Right lung (tissue), 5 donors: Measurements from ENCODE around the gene ASAP2. TPM values are rescaled to one million over a fixed set of nuclear protein-coding genes. Genes with fewer than 3 reads are reported as not detected.
"Not testable (repeated sequence)": the region's sequence is repeated elsewhere in the genome, so short reads cannot be mapped to it uniquely, and the experiment has no call there.

Experiments used
- DNase-seq, 2 donors: peaks; one replicate each; pipeline ENCODE4 v3.0.0-alpha.2; 2013
- polyA plus RNA-seq, 5 donors: library from polyadenylated mRNA; unstranded; fragments of 120-200 nt; gene quantifications; one replicate each; pipeline versions ENCODE4 v1.2.1 to v1.2.3, GENCODE V29; 2013; ENCODE audit warnings: inconsistent platforms in 1 of 5, low replicate concordance in 1 of 5; ENCODE audit not compliant: insufficient read length in 5 of 5, insufficient read depth in 1 of 5

The ASAP2 gene
- polyA plus RNA-seq, 5 donors, result 22.4 to 36.3 (median 33.7) TPM

DNA sequence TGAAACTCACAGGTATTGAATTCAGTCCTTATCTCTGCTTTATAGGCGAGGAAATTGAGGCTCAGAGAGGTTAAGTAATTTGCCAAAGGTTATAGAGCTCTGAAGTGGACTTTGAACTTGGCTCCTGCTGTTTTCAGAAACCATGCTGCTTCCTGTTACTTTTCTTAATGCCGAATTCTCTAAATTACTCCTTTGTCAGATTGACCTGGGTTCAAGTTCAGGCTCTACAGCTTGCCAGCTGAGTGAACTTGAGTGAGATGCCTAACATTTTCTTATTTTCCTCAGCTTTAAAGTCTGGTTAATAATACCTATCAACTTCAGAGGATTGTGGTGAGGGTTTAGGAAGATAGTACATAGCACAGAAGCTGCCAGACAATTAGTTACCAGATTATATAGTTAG is 3.4 kb downstream of the ASAP2 start:
- DNase-seq, result no peak

DNA sequence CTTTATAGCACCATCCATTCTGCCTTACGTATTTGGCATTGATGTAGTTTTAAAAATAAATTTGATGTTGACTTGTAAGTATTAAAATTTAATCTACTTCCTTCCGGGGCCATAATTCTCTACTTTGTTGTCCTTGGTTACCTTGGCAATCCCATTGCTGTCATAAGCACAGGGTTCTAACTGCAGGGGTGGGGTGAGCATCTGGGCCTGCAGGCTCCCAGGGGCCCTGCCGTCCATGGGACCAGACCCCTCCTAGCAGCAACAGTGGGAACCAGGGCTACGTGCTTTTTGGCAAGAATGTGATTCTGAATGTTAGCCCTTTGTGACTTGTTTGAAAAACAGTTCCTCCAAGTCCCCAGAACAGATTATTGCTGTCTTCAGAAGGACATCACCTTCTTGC is 4.9 kb downstream of the ASAP2 start:
- DNase-seq, result no peak

DNA sequence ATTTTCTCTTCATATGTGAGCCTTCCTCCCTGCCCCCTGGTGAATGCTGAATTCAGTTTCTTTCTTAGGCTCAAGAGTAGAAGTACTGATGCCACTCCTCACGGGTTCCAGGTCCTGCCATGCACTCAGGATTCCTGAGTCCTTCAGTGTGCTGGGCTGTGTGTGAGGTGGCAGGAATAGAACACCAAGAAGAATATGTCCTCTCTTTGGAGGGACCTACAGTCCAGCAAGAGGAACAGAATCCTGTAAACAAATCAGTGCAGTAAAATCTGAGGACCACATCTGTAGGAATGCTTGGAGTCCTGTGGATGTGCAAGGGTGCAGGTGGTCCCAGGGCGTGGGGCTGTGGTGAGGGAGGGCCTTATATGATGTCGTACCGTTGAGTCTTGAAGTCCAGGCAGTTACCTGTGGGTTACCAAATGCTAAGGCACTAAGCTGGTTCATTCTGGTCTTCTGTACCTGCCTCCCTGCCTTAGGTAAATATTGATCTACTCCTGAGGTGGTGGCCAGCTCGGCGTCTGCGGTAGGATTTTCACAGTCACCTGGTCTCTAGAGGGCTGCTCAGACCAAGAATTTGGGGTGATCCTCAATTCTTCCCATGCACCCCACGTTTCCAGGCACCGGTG is 5.5 kb downstream of the ASAP2 start:
- DNase-seq, result no peak

DNA sequence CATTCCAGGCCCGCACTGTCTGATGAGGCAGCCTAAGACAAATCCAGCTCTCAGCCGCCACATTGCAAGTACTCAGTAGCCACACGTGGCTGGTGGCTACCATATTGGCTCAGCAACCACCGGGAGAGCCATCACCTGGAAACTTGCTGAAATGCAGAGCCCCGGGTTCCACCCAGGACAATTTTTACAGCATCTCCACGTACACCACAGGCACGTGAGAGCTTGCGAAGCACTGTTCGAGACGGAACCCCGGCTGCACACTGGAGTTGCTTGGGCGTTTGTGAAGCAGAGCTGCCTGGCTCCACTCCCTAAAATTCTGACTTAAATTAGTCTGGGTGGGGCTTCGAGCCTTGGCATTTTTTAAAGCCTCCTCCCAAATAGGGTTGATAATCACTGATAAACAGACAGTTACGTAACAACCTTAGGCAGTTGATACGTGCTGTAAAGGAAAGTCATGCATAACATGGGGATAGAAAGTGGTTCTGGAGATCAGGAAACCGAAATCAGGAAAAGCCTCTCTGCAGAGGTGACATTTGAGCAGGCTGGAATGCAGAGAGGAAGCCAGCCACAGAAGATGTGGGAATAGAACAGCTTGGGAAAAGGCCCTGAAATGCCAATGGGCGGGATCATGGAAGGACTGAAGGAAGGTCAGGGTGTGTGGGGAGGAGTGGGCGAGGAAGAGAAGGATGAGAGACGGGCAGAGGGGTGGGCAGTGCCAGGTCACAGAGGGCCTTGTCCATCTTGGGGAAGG is 6.2 kb downstream of the ASAP2 start:
- no peak for DNase-seq

DNA sequence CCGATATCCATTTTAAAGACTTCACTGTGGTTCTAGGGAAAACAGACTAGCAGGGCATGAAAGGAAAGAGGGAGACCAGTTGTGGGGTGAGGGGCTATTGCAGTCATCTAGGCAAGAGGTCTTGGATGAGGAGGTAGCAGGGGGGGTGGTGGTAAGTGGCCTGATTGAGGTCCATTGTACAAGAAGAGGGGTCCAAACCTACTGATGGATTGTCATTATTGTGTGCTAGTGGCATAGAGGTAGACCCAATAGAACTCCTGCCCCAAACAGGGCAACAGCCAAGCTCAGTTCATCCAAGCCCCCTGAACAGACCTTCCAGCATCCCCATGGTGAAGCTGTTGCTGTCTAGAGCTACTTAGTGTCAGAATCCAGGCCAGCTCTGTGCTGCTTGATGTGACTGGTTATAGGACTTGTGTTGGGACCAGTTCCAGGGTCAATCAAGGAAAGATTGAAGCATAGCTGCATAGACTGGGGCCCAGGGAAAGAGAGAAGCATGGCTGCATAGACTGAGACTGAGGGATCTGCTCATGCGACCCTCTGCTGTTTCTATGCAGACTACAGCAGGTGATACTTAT is 7.0 kb downstream of the ASAP2 start:
- no peak for DNase-seq

DNA sequence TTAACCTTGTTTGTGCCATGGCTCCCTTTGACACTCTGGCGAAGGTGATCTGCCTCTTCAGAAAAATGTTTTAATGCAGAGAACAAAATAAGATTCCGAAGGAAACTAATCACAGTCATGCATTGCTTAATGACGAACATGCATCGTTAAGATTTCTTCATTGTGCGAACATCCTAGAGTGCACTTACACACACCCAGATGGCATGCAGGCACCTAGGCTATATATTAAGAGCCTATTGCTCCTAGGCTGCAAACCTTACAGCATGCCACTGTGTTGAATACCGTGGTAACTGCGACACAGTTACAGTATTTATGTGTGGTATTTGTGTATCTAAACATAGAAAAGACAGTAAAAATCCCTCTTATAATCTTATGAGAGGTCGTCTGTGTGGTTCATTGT is 8.3 kb downstream of the ASAP2 start:
- DNase-seq, result no peak

DNA sequence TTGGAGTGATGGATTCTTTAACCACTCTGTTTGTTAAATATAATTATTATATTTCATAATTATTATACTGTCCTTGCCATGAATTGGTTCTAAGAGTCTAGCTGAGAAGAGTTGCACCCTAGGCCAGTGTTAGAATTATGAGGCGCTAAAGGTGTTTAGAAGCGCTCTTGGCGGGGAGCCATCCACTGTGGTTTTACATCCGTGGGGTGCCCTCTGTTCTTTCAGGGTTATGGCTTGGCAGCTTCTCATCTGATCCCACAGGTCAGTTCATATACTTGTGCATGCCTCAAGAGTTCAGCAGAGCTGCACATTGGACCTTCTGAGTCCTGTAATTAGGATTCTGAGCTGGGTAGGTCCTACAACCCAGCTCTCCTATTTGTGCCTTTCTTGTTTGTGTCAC is 9.1 kb downstream of the ASAP2 start:
- DNase-seq, result no peak

DNA sequence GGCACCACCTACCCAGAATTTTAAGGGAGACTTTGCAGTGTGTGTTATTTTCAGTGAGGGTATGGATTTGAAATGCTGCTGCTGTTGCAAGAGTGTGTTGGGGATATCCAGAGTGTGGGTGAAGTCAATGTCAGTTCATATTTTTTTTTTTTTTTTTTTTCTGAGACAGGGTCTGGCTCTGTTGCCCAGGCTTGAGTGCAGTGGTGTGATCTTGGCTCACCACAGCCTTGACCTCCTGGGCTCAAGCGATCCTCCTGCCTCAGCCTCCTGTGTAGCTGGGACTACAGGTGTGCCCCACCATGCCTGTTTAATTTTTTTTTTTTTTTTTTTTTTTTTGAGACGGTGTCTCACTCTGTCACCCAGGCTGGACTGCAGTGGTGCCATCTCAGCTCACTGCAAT is 9.5 kb downstream of the ASAP2 start:
- DNase-seq, result not testable (repeated sequence)

DNA sequence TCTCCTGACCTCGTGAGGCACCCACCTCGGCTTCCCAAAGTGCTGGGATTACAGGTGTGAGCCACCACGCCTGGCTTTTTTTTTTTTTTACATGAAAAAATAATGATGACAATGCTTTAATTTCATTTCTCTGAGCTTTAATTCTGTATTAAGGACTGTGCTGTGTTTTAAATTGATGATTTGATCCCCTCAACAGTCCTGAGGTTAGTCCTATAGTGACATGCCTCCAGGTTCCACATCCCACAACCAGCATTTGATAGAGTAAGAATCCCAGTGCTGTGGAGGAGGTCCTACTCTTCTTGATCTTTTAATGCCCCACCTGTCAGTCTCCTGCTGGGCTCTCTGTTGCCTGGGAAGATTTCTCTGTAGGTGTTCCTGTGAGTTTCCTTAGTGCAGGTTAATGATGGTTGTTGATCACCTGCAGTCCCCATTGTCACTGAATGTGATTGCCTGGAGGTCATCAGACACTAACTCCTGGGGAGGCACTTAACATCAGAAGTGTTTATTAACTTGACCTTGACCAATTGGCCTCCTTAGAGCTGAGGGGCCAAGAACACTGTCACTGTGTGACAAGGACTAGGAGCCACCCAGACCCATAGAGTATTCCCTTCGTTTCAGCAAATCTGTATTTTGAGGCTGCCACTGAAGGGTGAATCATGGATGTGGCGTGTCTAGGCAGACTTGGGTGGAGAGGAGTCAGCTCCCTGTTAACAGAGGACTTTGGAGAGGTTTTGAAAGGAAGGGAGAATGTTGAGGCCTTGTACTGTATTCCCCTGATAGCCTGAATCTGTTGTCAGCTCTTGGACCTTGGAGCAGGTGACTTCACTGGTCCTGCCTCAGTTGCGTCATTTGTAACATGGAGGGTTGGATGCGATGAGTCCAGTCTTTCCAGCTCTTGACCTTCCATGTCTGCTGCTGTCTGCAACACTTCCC is 11.5 kb downstream of the ASAP2 start:
- no peak for DNase-seq

DNA sequence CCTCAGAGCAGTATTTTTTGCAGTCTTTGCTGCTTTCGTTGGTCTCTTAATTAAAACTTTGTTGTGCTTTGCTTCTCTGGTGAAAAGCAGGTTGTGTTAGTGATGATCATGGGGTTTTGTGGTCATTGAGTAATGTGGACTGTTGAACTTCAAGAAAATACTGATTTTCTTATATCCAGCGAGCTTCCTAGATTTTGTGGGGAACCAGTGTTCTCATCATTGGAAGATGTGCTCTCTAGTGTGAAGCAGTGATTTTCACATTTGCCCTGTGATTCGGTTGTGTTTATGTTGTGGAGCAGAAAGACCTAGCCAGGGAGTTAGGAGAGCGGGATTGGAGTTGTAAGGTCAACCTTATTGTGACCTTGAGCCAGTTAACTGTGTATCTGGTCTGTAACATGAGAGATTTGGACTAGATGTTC is 12.4 kb downstream of the ASAP2 start:
- DNase-seq, result no peak

DNA sequence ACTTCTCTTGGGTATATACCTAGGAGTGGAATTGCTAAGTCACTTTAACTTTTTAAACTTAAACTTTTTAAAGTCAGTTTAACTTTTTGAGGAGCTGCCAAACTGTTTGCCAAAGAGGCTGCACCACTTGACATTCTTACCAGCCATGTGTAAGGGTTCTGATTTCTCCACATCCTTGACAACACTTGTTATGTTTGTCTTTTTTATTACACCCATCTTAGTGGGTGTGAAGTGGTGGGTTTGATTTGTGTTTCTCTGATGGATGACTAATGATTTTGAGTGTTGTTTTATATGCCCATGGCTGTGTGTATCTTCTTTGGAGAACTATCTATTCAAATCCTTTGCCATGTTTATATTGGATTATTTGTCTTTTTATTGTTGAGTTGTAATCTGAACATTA is 13.6 kb downstream of the ASAP2 start:
- no peak for DNase-seq

DNA sequence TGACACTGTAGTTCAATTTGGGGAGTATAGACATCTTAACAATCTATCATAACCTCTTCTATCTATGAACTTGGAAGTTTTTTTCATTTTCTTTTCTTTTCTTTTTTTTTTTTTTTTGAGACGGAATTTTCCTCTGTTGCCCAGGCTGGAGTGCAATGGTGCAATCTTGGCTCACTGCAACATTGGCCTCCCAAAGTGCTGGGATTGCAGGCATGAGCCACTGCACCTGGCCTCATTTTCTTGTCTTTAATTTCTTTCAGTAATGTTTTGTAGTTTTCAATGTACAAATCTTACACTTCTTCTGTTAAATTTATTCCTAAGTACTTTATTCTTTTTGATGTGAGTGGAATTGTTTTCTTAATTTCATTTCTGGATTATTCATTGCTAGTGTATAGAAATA is 14.6 kb downstream of the ASAP2 start:
- no peak for DNase-seq

DNA sequence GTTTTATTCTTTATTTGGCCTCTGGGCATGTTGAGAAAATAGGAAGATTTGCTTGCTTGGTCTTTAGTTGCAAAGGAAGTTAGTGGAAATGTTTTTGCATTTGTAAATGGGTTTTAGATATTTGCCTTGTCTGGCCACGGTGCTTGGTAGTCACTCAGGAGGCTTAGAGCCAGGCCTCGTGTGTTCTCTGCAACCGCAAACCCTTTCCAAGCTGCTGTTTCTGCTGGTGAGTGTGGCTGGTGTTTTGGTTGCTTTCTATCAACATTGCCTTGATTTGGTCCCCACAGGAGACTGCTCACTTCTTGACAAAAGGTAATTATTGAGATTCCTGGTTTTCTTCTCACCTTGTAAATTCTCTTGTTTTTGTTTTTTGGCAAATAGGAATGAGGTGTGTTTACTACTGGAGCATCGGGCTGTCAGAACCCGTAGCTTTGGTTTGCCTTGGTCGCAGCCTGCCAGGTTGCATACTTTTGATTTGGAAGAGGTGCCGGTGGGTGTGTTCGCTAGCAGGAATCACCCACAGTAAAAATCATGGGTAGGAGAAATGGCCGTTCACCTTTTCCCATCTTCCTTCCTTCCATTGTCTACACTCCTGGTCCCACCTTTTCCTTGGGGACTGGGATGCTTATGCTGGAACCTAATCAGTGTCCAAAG is 15.8 kb downstream of the ASAP2 start:
- no peak for DNase-seq

DNA sequence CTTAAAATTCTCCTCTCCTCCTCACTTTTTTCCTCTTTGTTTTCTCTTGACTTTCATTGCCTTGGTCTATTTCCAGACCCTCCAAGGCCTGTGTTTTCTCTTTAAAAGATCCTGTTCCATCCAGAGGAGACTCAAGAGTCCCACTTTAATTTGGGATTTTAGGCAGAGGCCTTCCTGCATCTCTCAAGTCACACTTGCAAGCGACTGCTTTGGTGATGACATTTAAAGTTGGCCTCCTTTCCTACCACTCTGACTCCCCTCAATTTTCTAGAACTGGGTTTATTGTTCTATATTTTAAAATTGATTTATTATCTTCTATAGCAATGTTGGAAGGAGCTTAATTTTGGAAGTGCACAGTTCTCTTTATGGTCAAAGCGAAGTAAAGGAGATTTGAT is 16.3 kb downstream of the ASAP2 start:
- DNase-seq, result no peak

DNA sequence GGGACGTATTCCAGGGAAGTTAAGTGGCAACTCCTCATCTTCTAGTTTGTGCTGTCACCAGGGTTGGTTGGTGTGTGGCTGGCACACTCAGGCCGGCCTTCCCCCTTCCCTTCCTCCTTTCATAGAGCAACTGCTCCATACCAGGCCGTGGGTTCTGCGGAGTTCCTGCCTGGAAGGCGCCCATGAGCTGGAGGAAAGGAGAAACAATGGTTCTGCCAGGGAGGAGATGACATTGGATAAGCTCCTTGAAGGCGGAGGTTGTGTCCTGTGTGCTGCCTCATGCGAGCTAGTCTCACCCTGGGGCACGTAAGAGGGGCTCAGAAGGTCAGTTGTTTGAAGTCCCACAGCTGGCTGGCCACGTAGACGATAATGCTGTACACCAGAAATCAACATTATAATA is 19.2 kb downstream of the ASAP2 start:
- no peak for DNase-seq

DNA sequence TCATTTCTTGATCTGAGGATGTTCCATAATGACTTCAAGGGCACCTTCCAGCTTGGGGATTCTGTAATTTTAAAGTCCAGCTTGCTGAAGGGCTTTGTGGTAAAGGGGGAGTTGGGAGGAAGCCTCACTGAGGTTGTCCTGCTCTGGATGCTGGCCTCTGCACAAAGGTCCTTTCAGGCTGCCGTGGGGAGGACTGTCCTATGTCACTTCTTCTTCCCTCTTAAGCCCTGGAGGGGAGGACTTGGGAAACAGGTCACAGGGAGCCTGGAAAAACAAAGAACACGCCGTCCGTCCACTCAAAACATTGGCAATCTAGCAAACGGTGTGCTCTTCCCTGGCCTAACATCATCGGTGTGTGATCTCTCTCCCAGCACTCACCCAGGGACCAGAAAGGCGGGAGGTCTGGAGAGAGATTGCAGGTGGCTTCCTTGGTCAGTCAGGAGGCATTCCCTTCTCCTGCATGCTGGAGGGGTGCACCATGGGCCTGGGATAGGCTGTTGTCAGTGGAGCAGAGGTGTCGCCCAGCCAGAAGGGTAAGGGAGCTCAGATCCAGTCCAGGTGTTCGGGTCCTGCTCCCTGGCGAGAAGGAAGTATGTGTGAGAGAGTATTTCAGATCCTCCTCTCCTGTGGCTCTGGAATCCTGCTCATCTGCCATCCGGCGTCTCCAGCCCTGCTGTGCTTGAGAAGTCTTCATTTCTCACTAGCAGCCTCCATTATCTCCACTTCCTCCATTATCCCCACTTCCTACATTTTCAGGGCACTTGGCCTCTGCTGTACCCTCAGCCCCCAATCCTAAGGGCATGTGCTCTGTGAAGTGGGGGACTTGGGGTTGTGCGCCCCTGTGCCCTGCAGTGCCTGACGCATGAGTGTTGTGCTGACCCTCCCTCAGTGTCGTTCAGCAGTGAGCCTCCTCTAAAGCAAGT is 20.1 kb downstream of the ASAP2 start:
- DNase-seq, result no peak

DNA sequence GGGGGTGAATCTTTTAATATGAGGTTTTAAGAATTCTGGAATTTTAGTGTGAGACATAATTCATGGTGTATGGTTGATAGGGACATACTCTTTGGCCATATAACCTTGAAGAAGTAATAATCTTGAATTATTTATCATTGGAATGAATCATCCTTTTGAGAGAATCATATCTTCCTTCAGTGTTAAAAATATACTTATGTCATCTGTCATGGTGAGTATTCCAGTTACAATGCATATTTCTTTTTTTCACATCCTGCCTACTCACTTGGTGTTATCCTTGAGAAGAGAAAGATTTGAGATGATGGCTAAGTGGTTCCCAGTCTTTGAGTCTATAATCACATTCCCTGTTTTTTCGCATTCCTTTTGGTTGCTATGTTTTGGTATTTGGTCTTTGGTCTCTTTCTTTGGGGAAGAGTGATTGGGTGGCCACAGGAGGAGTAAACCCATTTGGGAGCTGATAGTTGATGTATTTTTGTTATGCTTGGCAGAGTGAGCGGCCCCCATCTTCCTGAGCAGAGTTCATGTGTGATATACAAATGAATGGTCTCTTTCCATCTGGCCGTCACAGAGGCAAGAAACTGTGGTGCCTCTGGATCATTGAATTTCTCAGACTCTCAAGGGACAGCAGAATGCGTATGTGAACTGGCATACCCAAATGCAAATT is 21.6 kb downstream of the ASAP2 start:
- no peak for DNase-seq

DNA sequence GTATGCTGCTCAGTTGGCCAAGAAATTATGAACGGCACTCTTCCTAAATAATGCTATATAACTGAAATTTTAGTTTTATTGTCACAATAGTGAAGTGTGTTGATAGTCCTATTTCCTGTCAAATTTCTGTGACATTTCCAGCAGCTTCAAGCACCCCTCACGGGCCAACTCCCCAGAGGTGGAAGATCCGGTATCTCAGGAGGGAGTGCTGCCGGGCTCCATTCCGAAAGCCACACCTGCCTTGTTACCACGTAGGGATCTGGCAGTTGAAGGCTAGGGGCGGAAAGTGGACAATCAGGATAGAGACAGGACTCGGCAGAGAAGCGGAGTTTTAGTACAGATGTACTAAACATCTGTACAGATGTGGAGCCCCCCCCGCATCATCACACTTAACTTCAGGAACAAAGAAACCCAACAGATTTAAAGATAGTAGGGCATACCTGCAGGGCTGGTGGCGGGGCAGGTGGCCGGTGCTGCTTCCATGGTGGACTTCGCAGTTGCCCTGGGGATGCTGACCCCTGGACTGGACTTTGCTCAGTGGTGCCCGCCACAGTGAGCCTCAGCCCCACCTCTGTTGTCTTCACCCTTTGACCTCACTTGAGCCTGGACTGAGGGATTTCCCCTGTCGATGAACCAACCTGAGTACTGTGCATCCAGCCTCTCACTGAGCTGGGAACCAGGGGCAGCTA is 22.3 kb downstream of the ASAP2 start:
- DNase-seq, result no peak

DNA sequence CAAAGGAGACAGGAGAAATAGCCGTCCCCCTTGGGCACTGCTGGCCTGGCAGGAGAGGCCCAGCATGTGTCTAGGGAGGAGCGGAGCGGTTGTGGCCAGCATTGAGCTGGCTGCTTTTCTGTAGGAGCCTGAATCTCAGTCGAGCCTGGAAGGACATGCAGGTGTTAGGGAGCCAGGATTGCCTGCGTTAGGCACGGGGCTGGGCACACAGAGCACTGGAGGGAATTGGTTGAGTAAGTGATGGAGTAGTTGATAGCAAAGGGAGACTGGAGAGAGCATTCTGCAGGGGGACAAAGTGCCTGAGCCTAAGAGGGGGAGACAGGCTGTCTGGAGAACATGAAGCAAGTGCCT is 22.8 kb downstream of the ASAP2 start:
- no peak for DNase-seq
